ENCODE data around the gene C10orf90.

- no peak for TF ChIP-seq CTCF (IDR thresholded peaks at IDR 0.05)
- no peak for TF ChIP-seq EZH2 (IDR thresholded peaks at IDR 0.05)
- TF ChIP-seq EZH2phosphoT487 (IDR thresholded peaks at IDR 0.05), result no peak
Observed at GRCh38 chr10:126479280-126479895, 191.1 kb downstream of the C10orf90 start.

Data from neural progenitor cell (in vitro differentiated cells).